Thyroid gland (tissue), 4 donors: Measurements from ENCODE around the gene SLC35B1. TPM values are rescaled to one million over a fixed set of nuclear protein-coding genes. Genes with fewer than 3 reads are reported as not detected.

Experiments
- DNase-seq, 2 donors: peaks; one replicate each; pipeline ENCODE4 v3.0.0-alpha.2; 2019
- H3K27ac ChIP-seq, 3 donors: fragments of 200-600 bp; sonication (generic); 1 replicate in 2 of 3; 2 replicates in 1 of 3; pipeline ENCODE4 v1.5.1; 2016 to 2019; ENCODE audit warnings: mild to moderate bottlenecking in 1 of 3, moderate library complexity in 1 of 3
- H3K27me3 ChIP-seq: fragments of 200-600 bp; sonication (generic); one replicate; pipeline ENCODE4 v1.5.1; 2019
- H3K36me3 ChIP-seq, 2 donors: fragments of 200-600 bp; sonication (generic); one replicate each; pipeline ENCODE4 v1.5.1; 2016 to 2019
- H3K4me1 ChIP-seq, 2 donors: fragments of 200-600 bp; sonication (generic); one replicate each; pipeline ENCODE4 v1.5.1; 2017 to 2019
- H3K4me3 ChIP-seq, 3 donors: fragments of 200-600 bp; sonication (generic); replicated peaks in 1 of 3; 1 replicate in 2 of 3; 2 replicates in 1 of 3; pipeline ENCODE4 v1.5.1; 2016; ENCODE audit warnings: mild to moderate bottlenecking in 1 of 3
- H3K9me3 ChIP-seq: fragments of 200-600 bp; sonication (generic); one replicate; pipeline ENCODE4 v1.5.1; 2017
- CTCF ChIP-seq, 6 experiments: fragments of 200-600 bp in 3 of 6; fragments of 450-650 bp in 3 of 6; sonication (generic) in 3 of 6; IDR thresholded peaks; one replicate each; pipeline ENCODE4 v1.5.1; 2016 to 2019; ENCODE audit warnings: antibody characterized with exemption in 6 of 6, mild to moderate bottlenecking in 2 of 6, inconsistent platforms in 1 of 6, moderate library complexity in 1 of 6
- POLR2A ChIP-seq, 2 donors: fragments of 450-650 bp; IDR thresholded peaks; one replicate each; pipeline ENCODE4 v1.6.1; 2017; ENCODE audit warnings: antibody characterized with exemption in 2 of 2, mild to moderate bottlenecking in 2 of 2, moderate library complexity in 1 of 2
- WGBS, 2 donors: methylation state at CpG; one replicate each; pipeline ENCODE4 v1.1.5; 2017; 5-methylcytosine and 5-hydroxymethylcytosine counted together
- intact Hi-C: fragments of 100-400 bp; cut with DNase I; formaldehyde crosslinking; loops from one replicate; pipeline ENCODE4 v1.15.1; 2023
- total RNA-seq, 4 donors: library from RNA; depleted of rRNA; stranded (reverse); fragments of >200 nt; gene quantifications; one replicate each; pipeline ENCODE4 v1.2.3, GENCODE V29; 2016

SLC35B1 gene
- total RNA-seq, 4 donors from 2014 or later, result 77.5 to 171 (median 94.7) TPM

GRCh38 chr17:49747632-49748031 lies 39.9 kb upstream of the SLC35B1 start:
- no peaks in the 10 kb centered on the region for H3K36me3 ChIP-seq
- no peak overlapping the region for H3K4me3 ChIP-seq
- H3K27me3 ChIP-seq, result no peaks in the 10 kb centered on the region
- H3K4me1 ChIP-seq, result peaks cover 15 to 22% of the 10 kb centered on the region in 2 donors
- intact Hi-C loops, result no loop called here
- H3K9me3 ChIP-seq, result no peaks in the 10 kb centered on the region
- DNase-seq, result peak in 1 of 2 donors; percentile 32
- 67 to 69% methylated on average over 1 of the region's 1 CpG for WGBS, 2 donors
- no peak overlapping the region for H3K27ac ChIP-seq
- TF ChIP-seq POLR2A (IDR thresholded peaks at IDR 0.05), result no peak
- no peak for TF ChIP-seq CTCF (IDR thresholded peaks at IDR 0.05)

GRCh38 chr17:49746791-49747490 lies 39.2 kb upstream of the SLC35B1 start:
- peak overlapping the region in 1 of 3 donors; percentile 4 for H3K27ac ChIP-seq
- peaks cover 22 to 29% of the 10 kb centered on the region in 2 donors for H3K4me1 ChIP-seq
- DNase-seq, result no peak
- H3K27me3 ChIP-seq, result no peaks in the 10 kb centered on the region
- TF ChIP-seq POLR2A (IDR thresholded peaks at IDR 0.05), result no peak
- TF ChIP-seq CTCF (IDR thresholded peaks at IDR 0.05), result no peak
- no peak overlapping the region for H3K4me3 ChIP-seq
- no peaks in the 10 kb centered on the region for H3K9me3 ChIP-seq
- no peaks in the 10 kb centered on the region for H3K36me3 ChIP-seq
- 71 to 93% methylated on average over 5 of the region's 5 CpGs for WGBS, 2 donors
- intact Hi-C loops, result no loop called here

GRCh38 chr17:49745175-49746139 lies 37.7 kb upstream of the SLC35B1 start:
- H3K36me3 ChIP-seq, result no peaks in the 10 kb centered on the region
- peaks cover 34 to 43% of the 10 kb centered on the region in 2 donors for H3K4me1 ChIP-seq
- intact Hi-C loops, result no loop called here
- no peaks in the 10 kb centered on the region for H3K27me3 ChIP-seq
- H3K9me3 ChIP-seq, result no peaks in the 10 kb centered on the region
- TF ChIP-seq CTCF (IDR thresholded peaks at IDR 0.05), result no peak
- no peak for TF ChIP-seq POLR2A (IDR thresholded peaks at IDR 0.05)
- no peak overlapping the region for H3K4me3 ChIP-seq
- DNase-seq, result no peak
- H3K27ac ChIP-seq, result peak overlapping the region in 2 of 3 donors; percentile 50 to 56
- WGBS, 2 donors, result 63% methylated on average over 1 of the region's 1 CpG

GRCh38 chr17:49742166-49742638 lies 34.4 kb upstream of the SLC35B1 start:
- Histone ChIP-seq H3K9me3 (no peaks in the 10 kb centered on the region), H3K27ac (peak overlapping the region; percentile 5 to 57 (median 26)), H3K36me3 (no peaks in the 10 kb centered on the region), H3K27me3 (no peaks in the 10 kb centered on the region), H3K4me3 (no peak overlapping the region), H3K4me1 (peaks cover 57 to 69% of the 10 kb centered on the region in 2 donors)
- WGBS, 2 donors, result 64 to 70% methylated on average over 1 of the region's 1 CpG
- DNase-seq, result no peak
- no peak for TF ChIP-seq CTCF (IDR thresholded peaks at IDR 0.05)
- TF ChIP-seq POLR2A (IDR thresholded peaks at IDR 0.05), result no peak
- intact Hi-C loops, result no loop called here
